ENCODE results near the gene SFT2D1. TPM values are rescaled to one million over a fixed set of nuclear protein-coding genes. Genes with fewer than 3 reads are reported as not detected.

SFT2D1 gene
- total RNA-seq, 1 donor from 2014 or later: 20.0 TPM

- DNase-seq (ENCODE audit: low spot score in 2 of 2) (no peak), FAIRE-seq (no peak)
These were observed 6.7 kb downstream of the SFT2D1 start for GRCh38 chr6:166335378-166336302.

- no peak for FAIRE-seq
These were observed 7.5 kb downstream of the SFT2D1 start for GRCh38 chr6:166334878-166335277.

GRCh38 chr6:166333172-166333995 lies 9.0 kb downstream of the SFT2D1 start:
- no peak for FAIRE-seq
- DNase-seq (ENCODE audit: low spot score in 2 of 2): no peak

More at GRCh38 chr6:166334878-166335277, 7.5 kb downstream of the SFT2D1 start:
- no peak for DNase-seq (ENCODE audit: low spot score in 2 of 2)

GRCh38 chr6:166331503-166332415 lies 10.6 kb downstream of the SFT2D1 start:
- no peak for DNase-seq (ENCODE audit: low spot score in 2 of 2)
- no peak for FAIRE-seq

- FAIRE-seq (no peak), DNase-seq (ENCODE audit: low spot score in 2 of 2) (peak in 1 of 2 donors; percentile 54)
These were observed 11.7 kb downstream of the SFT2D1 start for GRCh38 chr6:166330612-166331011.

GRCh38 chr6:166325383-166326042 lies 16.8 kb downstream of the SFT2D1 start:
- no peak for DNase-seq (ENCODE audit: low spot score in 2 of 2)
- FAIRE-seq: no peak

- DNase-seq (ENCODE audit: low spot score in 2 of 2) (no peak), FAIRE-seq (no peak)
These were observed 18.9 kb downstream of the SFT2D1 start for GRCh38 chr6:166323395-166323794.

GRCh38 chr6:166318649-166319600 lies 23.4 kb downstream of the SFT2D1 start:
- DNase-seq (ENCODE audit: low spot score in 2 of 2): no peak

GRCh38 chr6:166318227-166318626 lies 24.1 kb downstream of the SFT2D1 start:
- FAIRE-seq (no peak), DNase-seq (ENCODE audit: low spot score in 2 of 2) (no peak)

More at GRCh38 chr6:166318649-166319600, 23.4 kb downstream of the SFT2D1 start:
- no peak for FAIRE-seq

- DNase-seq (ENCODE audit: low spot score in 2 of 2) (no peak), FAIRE-seq (no peak)
These were observed 24.8 kb downstream of the SFT2D1 start for GRCh38 chr6:166317261-166318212.

- DNase-seq (ENCODE audit: low spot score in 2 of 2): no peak
- no peak for FAIRE-seq
These were observed 26.9 kb downstream of the SFT2D1 start for GRCh38 chr6:166315436-166315835.

GRCh38 chr6:166314454-166314853 lies 27.9 kb downstream of the SFT2D1 start:
- no peak for FAIRE-seq
- no peak for DNase-seq (ENCODE audit: low spot score in 2 of 2)

GRCh38 chr6:166313255-166314070 lies 28.9 kb downstream of the SFT2D1 start:
- FAIRE-seq: no peak
- DNase-seq (ENCODE audit: low spot score in 2 of 2): peak in 1 of 2 donors; percentile 59

- DNase-seq (ENCODE audit: low spot score in 2 of 2): no peak
- no peak for FAIRE-seq
These were observed 29.5 kb downstream of the SFT2D1 start for GRCh38 chr6:166312832-166313231.

GRCh38 chr6:166310634-166311033 lies 31.7 kb downstream of the SFT2D1 start:
- no peak for DNase-seq (ENCODE audit: low spot score in 2 of 2)
- no peak for FAIRE-seq

GRCh38 chr6:166309977-166310376 lies 32.4 kb downstream of the SFT2D1 start:
- no peak for FAIRE-seq
- DNase-seq (ENCODE audit: low spot score in 2 of 2): no peak

All from frontal cortex (tissue), 4 donors.